Neuronal stem cell (in vitro differentiated cells): ENCODE data around the gene SPDYE5.
"Not testable (repeated sequence)": the region's sequence is repeated elsewhere in the genome, so short reads cannot be mapped to it uniquely, and the experiment has no call there.

ENCODE experiments used
- DNase-seq: peaks from one replicate; pipeline ENCODE4 v3.0.0-alpha.2; 2013; ENCODE audit warnings: low spot score
- H2AFZ ChIP-seq: one replicate; pipeline ENCODE4 v1.6.1; 2013; ENCODE audit warnings: mild to moderate bottlenecking, low read length, inconsistent platforms
- H2AK5ac ChIP-seq: 2 replicates; pipeline ENCODE4 v1.6.1; 2013; ENCODE audit warnings: low read depth, mild to moderate bottlenecking, inconsistent platforms, low read length, moderate library complexity, mixed read lengths
- H2BK120ac ChIP-seq: 2 replicates; pipeline ENCODE4 v1.6.1; 2013; ENCODE audit warnings: low read depth, mild to moderate bottlenecking, inconsistent platforms, low read length, moderate library complexity, mixed read lengths
- H2BK12ac ChIP-seq: one replicate; pipeline ENCODE4 v1.6.1; 2013; ENCODE audit warnings: low read length, inconsistent platforms
- H2BK15ac ChIP-seq: 2 replicates; pipeline ENCODE4 v1.6.1; 2013; ENCODE audit warnings: mild to moderate bottlenecking, low read length, inconsistent platforms, mixed read lengths
- H2BK5ac ChIP-seq: one replicate; pipeline ENCODE4 v1.6.1; 2013; ENCODE audit warnings: inconsistent platforms, mild to moderate bottlenecking, low read length, moderate library complexity
- H3K14ac ChIP-seq: one replicate; pipeline ENCODE4 v1.6.1; 2013; ENCODE audit warnings: low read length, inconsistent platforms
- H3K18ac ChIP-seq: 2 replicates; pipeline ENCODE4 v1.6.1; 2013; ENCODE audit warnings: low read length, inconsistent platforms
- H3K23ac ChIP-seq: 2 replicates; pipeline ENCODE4 v1.6.1; 2013; ENCODE audit warnings: low read depth, mild to moderate bottlenecking, mixed read lengths, low read length, inconsistent platforms; ENCODE audit not compliant: poor library complexity
- H3K27ac ChIP-seq: replicated peaks from 3 replicates; pipeline ENCODE4 v1.5.1; 2013; ENCODE audit warnings: low read length, inconsistent platforms
- H3K27me3 ChIP-seq, 3 experiments: 2 replicates each; pipeline ENCODE4 v1.6.1; 2013; ENCODE audit warnings: low read length in 3 of 3, mild to moderate bottlenecking in 2 of 3, inconsistent platforms in 1 of 3, low read depth in 1 of 3, mixed read lengths in 1 of 3, moderate library complexity in 1 of 3; ENCODE audit not compliant: control insufficient read depth in 3 of 3, insufficient read depth in 3 of 3
- H3K36me3 ChIP-seq, 2 donors: replicated peaks in 1 of 2; 2 replicates each; pipeline ENCODE4 v1.6.1; 2013; ENCODE audit warnings: low read length in 2 of 2; ENCODE audit not compliant: control insufficient read depth in 2 of 2, insufficient read depth in 2 of 2
- H3K4ac ChIP-seq: 2 replicates; pipeline ENCODE4 v1.6.1; 2013; ENCODE audit warnings: inconsistent platforms, mild to moderate bottlenecking, low read length, moderate library complexity
- H3K4me1 ChIP-seq, 2 donors: 1 replicate in 1 of 2; 2 replicates in 1 of 2; pipeline ENCODE4 v1.6.1; 2013; ENCODE audit warnings: low read length in 2 of 2, low read depth in 1 of 2; ENCODE audit not compliant: control insufficient read depth in 2 of 2, insufficient read depth in 1 of 2
- H3K4me2 ChIP-seq: one replicate; pipeline ENCODE4 v1.6.1; 2013; ENCODE audit warnings: mild to moderate bottlenecking, low read length, inconsistent platforms; ENCODE audit not compliant: insufficient read depth, poor library complexity, severe bottlenecking
- H3K4me3 ChIP-seq, 2 donors: 2 replicates each; pipeline ENCODE4 v1.5.1; 2013; ENCODE audit warnings: low read length in 2 of 2, mild to moderate bottlenecking in 2 of 2, inconsistent platforms in 1 of 2, moderate library complexity in 1 of 2
- H3K79me1 ChIP-seq: one replicate; pipeline ENCODE4 v1.6.1; 2013; ENCODE audit warnings: low read depth, mild to moderate bottlenecking, inconsistent platforms, low read length, moderate library complexity
- H3K9ac ChIP-seq: one replicate; pipeline ENCODE4 v1.6.1; 2013; ENCODE audit warnings: mild to moderate bottlenecking, low read depth, low read length, inconsistent platforms; ENCODE audit not compliant: poor library complexity
- H3K9me3 ChIP-seq, 2 donors: replicated peaks in 1 of 2; 2 replicates each; pipeline versions ENCODE3 to v1.6.1; 2013; ENCODE audit warnings: low read length in 2 of 2, mild to moderate bottlenecking in 2 of 2, inconsistent platforms in 1 of 2, low read depth in 1 of 2, mixed read lengths in 1 of 2, moderate library complexity in 1 of 2; ENCODE audit not compliant: control insufficient read depth in 2 of 2, insufficient read depth in 1 of 2
- H4K8ac ChIP-seq: one replicate; pipeline ENCODE4 v1.6.1; 2013; ENCODE audit warnings: low read depth, mild to moderate bottlenecking, inconsistent platforms, low read length, moderate library complexity
- H4K91ac ChIP-seq: one replicate; pipeline ENCODE4 v1.6.1; 2013; ENCODE audit warnings: low read length, low read depth, mild to moderate bottlenecking, inconsistent platforms; ENCODE audit not compliant: poor library complexity
- WGBS, 2 donors: extraction: QIAGEN DNeasy Blood & Tissue Kit; methylation state at CpG; one replicate each; pipeline ENCODE4 v1.1.7; 2013; ENCODE audit warnings: missing lambda C conversion rate in 2 of 2, mixed read lengths in 1 of 2; ENCODE audit not compliant: insufficient read length in 2 of 2, insufficient replicate concordance in 1 of 2; ENCODE audit errors: extremely low coverage in 2 of 2; 5-methylcytosine and 5-hydroxymethylcytosine counted together

The SPDYE5 gene

DNA sequence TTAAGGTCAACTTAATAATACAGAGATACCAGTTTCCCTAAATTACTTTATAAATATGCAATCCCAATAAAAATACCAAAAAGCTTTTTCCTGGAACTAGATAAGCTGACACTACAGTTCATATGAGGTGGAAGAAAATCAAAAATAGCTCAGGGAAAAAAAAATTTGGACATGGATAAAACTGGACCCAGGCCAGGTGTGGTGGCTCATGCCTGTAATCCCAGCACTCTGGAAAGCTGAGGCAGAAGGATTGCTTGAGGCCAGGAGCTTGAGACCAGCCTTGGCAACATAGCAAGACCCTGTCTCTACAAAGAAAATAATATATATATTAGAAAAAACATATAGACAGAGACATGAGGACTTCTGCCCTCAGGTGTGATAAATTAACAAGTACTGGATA is 14.7 kb upstream of the SPDYE5 start:
- not testable (repeated sequence) for H2BK15ac ChIP-seq, H2BK5ac ChIP-seq, H3K79me1 ChIP-seq, H3K23ac ChIP-seq, H2AK5ac ChIP-seq, DNase-seq, H2AFZ ChIP-seq, H2BK12ac ChIP-seq, H3K27ac ChIP-seq, H4K8ac ChIP-seq, H3K27me3 ChIP-seq, H3K9me3 ChIP-seq, H3K4ac ChIP-seq, H4K91ac ChIP-seq, H3K4me2 ChIP-seq, H3K18ac ChIP-seq, H3K4me3 ChIP-seq, H2BK120ac ChIP-seq, H3K14ac ChIP-seq, H3K9ac ChIP-seq, H3K4me1 ChIP-seq
- H3K36me3 ChIP-seq = peaks cover 0 to 30% of the 10 kb centered on the region in 2 donors

GRCh38 chr7:75480313-75480712 is 11.8 kb upstream of the SPDYE5 start:
- not testable (repeated sequence) for H3K4me1 ChIP-seq, H3K9ac ChIP-seq, H3K14ac ChIP-seq, H3K23ac ChIP-seq, H2BK12ac ChIP-seq, H3K9me3 ChIP-seq, H2AK5ac ChIP-seq, H3K79me1 ChIP-seq, H3K27ac ChIP-seq, H2BK120ac ChIP-seq, H3K4me2 ChIP-seq, H3K4me3 ChIP-seq, H3K4ac ChIP-seq, H3K18ac ChIP-seq, H3K27me3 ChIP-seq, H2AFZ ChIP-seq, H2BK15ac ChIP-seq, H4K8ac ChIP-seq, H2BK5ac ChIP-seq, H4K91ac ChIP-seq, DNase-seq
- peaks cover 1 to 15% of the 10 kb centered on the region in 2 donors for H3K36me3 ChIP-seq

- Histone ChIP-seq H2AFZ (peak overlapping the region; percentile 94), H3K9ac (peak overlapping the region; percentile 86), H3K4me3 (peak overlapping the region; percentile 69 to 90), H3K4me2 (peak overlapping the region; percentile 45), H3K36me3 (peaks cover 1 to 13% of the 10 kb centered on the region in 2 donors)
- H3K4me1 ChIP-seq, H4K8ac ChIP-seq, H3K23ac ChIP-seq, H3K27ac ChIP-seq, H2BK15ac ChIP-seq, H3K79me1 ChIP-seq, H2BK12ac ChIP-seq, H3K9me3 ChIP-seq, H2BK5ac ChIP-seq, H2BK120ac ChIP-seq, H3K4ac ChIP-seq, H3K18ac ChIP-seq, H4K91ac ChIP-seq, DNase-seq, H2AK5ac ChIP-seq, H3K14ac ChIP-seq, H3K27me3 ChIP-seq: not testable (repeated sequence)
- no CpG with 5 or more reads among the region's 32 CpGs for WGBS, 2 donors
Measured at GRCh38 chr7:75485355-75485978, 6.7 kb upstream of the SPDYE5 start.

DNA sequence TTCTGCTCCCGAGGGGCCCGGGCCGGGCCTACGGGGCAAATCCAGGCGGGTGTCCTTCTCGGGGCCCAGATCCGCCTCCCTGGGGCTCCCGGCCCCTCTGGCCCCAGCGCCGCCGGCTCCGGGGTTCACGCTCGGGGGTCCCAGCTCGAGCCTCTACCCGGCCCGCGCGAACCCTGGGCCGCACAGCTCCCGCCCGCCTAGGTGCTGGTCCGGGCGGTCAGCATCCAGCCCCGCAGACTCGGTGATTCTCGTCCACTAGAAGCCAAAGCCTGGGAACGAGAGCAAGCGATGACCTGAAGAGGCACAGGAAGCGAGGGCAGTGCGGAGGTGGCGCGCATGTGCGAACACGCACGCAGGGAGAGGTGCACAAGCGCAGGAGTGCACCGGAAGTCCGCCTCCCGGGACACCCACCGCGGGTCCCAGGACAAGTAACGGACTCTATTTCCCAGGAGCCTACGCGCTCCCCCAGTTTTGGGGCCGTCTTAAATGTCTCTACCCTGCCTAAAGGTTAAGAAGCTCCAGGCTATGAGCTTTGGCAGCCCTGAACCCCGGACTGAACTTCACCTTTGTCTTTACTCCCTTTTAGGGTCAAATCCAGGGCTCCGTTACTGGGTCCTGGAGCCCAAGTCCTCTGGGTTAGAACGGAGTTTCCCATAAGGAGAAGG is 6.0 kb upstream of the SPDYE5 start, which contains the start of gene POM121C:
Gene POM121C, minus strand, starts transcription at position 321 of the 665 bp plus-strand sequence. CDS start 44,803 bp downstream, outside the sequence.
- not testable (repeated sequence) for H4K8ac ChIP-seq, H2BK15ac ChIP-seq, H3K14ac ChIP-seq, H2BK120ac ChIP-seq, H2AK5ac ChIP-seq, H3K9me3 ChIP-seq, H3K79me1 ChIP-seq, H3K4ac ChIP-seq, H2BK12ac ChIP-seq, H2BK5ac ChIP-seq, H4K91ac ChIP-seq, H3K4me1 ChIP-seq, H3K27me3 ChIP-seq
- Histone ChIP-seq H2AFZ (peak within 1 kb of the TSS; percentile 94), H3K27ac (peak within 1 kb of the TSS; percentile 59), H3K36me3 (peaks cover 1 to 13% of the 10 kb centered on the region in 2 donors), H3K9ac (peak within 1 kb of the TSS; percentile 86), H3K4me2 (peak within 1 kb of the TSS; percentile 45), H3K18ac (peak within 1 kb of the TSS; percentile 81), H3K4me3 (peak within 1 kb of the TSS; percentile 69 to 90), H3K23ac (peak within 1 kb of the TSS; percentile 98)
- WGBS, 2 donors = no CpG with 5 or more reads among the region's 49 CpGs
- peak; percentile 75 for DNase-seq
